Measurements from ENCODE around the gene TM9SF2. TPM values are rescaled to one million over a fixed set of nuclear protein-coding genes. Genes with fewer than 3 reads are reported as not detected.

TM9SF2 gene
- polyA plus RNA-seq, 12 donors, result 76.5 to 111 (median 86.5) TPM; not detected in 1

Other genes with a start within 250 kb of the TM9SF2 start
- under 1 TPM in 6 of 12 donors, not detected in 6; 0.12 to 0.98 (median 0.28) TPM for gene GPR18, start 243.1 kb upstream of the TM9SF2 start, polyA plus RNA-seq (ENCODE audit: insufficient read length in 12 of 12)
- gene GPR183, start 194.1 kb upstream of the TM9SF2 start, polyA plus RNA-seq (ENCODE audit: insufficient read length in 12 of 12), result 1 to 10 TPM in 10 of 12 donors, not detected in 2; 1.5 to 6.4 (median 2.7) TPM
- gene CLYBL, start 105.2 kb downstream of the TM9SF2 start, polyA plus RNA-seq (ENCODE audit: insufficient read length in 12 of 12), result 1 to 10 TPM in 10 of 12 donors, not detected in 2; 3.8 to 5.9 (median 4.6) TPM

Data from muscle of arm (tissue), 12 donors.